DMS79 treated with DMSO at 0.1 percent for 48 hours (cell line): ENCODE results near the gene EFEMP1.

Source experiments
- DNase-seq: peaks from one replicate; lab custom pipeline; 2025; lab: John Stamatoyannopoulos, UW

Gene EFEMP1

GRCh38 chr2:55923091-55923981 is at the start of gene EFEMP1:
TSS of gene EFEMP1 (minus strand) at chr2:55923782. CDS start at chr2:55922440, 1,342 bp downstream.
- peak; percentile 13 for DNase-seq

GRCh38 chr2:55970500-55970899 is 46.9 kb upstream of the EFEMP1 start:
- DNase-seq = no peak

GRCh38 chr2:55968941-55969340 is 45.4 kb upstream of the EFEMP1 start:
- no peak for DNase-seq

- DNase-seq = no peak
Measured at GRCh38 chr2:55966401-55967118, 43.0 kb upstream of the EFEMP1 start.

- DNase-seq = no peak
Measured at GRCh38 chr2:55965966-55966365, 42.4 kb upstream of the EFEMP1 start.

GRCh38 chr2:55965276-55965675 is 41.7 kb upstream of the EFEMP1 start:
- no peak for DNase-seq

- DNase-seq = no peak
Measured at GRCh38 chr2:55962915-55963314, 39.3 kb upstream of the EFEMP1 start.

GRCh38 chr2:55961318-55961911 is 37.8 kb upstream of the EFEMP1 start:
- DNase-seq = peak; percentile 1

GRCh38 chr2:55958756-55959155 is 35.2 kb upstream of the EFEMP1 start:
- DNase-seq = no peak

GRCh38 chr2:55957142-55957541 is 33.6 kb upstream of the EFEMP1 start:
- DNase-seq = no peak

- no peak for DNase-seq
Measured at GRCh38 chr2:55954306-55955035, 30.9 kb upstream of the EFEMP1 start.

GRCh38 chr2:55952415-55952814 is 28.8 kb upstream of the EFEMP1 start:
- no peak for DNase-seq

- no peak for DNase-seq
Measured at GRCh38 chr2:55951533-55951932, 28.0 kb upstream of the EFEMP1 start.

GRCh38 chr2:55949613-55950012 is 26.0 kb upstream of the EFEMP1 start:
- DNase-seq = no peak

GRCh38 chr2:55949211-55949610 is 25.6 kb upstream of the EFEMP1 start:
- no peak for DNase-seq

GRCh38 chr2:55948176-55948923 is 24.8 kb upstream of the EFEMP1 start:
- DNase-seq = no peak

GRCh38 chr2:55947752-55948151 is 24.2 kb upstream of the EFEMP1 start:
- DNase-seq = no peak

- no peak for DNase-seq
Measured at GRCh38 chr2:55946793-55947192, 23.2 kb upstream of the EFEMP1 start.

GRCh38 chr2:55943466-55943865 is 19.9 kb upstream of the EFEMP1 start:
- no peak for DNase-seq

GRCh38 chr2:55936351-55936750 is 12.8 kb upstream of the EFEMP1 start:
- no peak for DNase-seq

GRCh38 chr2:55934337-55934736 is 10.8 kb upstream of the EFEMP1 start:
- DNase-seq = no peak
